ENCODE measurements around the gene ZC3H18. TPM values are rescaled to one million over a fixed set of nuclear protein-coding genes. Genes with fewer than 3 reads are reported as not detected.

The ZC3H18 gene
- total and polyA plus RNA-seq, 12 donors, result 18.3 to 28.7 (median 22.0) TPM

DNA sequence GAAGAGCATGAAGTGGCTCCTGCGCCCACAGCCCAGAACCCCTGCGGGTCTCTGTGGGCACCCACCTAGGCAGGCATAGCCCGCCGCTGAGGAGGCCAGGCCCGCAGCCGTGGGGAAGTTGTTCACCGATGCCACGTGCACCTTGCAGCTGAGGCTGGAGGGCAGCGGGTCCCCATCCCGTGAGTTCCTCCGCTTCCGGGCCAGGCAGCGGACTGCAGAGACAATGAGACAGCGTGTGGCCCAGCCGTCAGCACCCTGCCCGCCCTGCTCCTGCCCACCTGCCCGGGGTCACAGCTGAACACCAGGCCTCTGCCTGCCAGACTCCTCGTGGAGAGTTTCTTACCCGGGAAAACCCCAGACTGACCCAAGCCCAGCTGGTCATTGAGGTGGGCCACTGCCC lies 87.2 kb downstream of the ZC3H18 start:
- ATAC-seq (no peak), DNase-seq (no peak)
- intact Hi-C loops (cut with DNase I), result no loop called here
- Histone ChIP-seq H3K36me3 (peaks cover 0 to 54% (median 14%) of the 10 kb centered on the region in 9 donors), H3K4me3 (no peak overlapping the region), H3K27me3 (no peaks in the 10 kb centered on the region), H3K27ac (no peak overlapping the region), H3K9me3 (no peaks in the 10 kb centered on the region), H3K4me1 (peaks cover 0 to 17% (median 7%) of the 10 kb centered on the region in 9 donors)
- TF ChIP-seq, protein P1, sequence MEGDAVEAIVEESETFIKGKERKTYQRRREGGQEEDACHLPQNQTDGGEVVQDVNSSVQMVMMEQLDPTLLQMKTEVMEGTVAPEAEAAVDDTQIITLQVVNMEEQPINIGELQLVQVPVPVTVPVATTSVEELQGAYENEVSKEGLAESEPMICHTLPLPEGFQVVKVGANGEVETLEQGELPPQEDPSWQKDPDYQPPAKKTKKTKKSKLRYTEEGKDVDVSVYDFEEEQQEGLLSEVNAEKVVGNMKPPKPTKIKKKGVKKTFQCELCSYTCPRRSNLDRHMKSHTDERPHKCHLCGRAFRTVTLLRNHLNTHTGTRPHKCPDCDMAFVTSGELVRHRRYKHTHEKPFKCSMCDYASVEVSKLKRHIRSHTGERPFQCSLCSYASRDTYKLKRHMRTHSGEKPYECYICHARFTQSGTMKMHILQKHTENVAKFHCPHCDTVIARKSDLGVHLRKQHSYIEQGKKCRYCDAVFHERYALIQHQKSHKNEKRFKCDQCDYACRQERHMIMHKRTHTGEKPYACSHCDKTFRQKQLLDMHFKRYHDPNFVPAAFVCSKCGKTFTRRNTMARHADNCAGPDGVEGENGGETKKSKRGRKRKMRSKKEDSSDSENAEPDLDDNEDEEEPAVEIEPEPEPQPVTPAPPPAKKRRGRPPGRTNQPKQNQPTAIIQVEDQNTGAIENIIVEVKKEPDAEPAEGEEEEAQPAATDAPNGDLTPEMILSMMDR (IDR thresholded peaks at IDR 0.05), result no peak
- WGBS, 2 donors, result 93 to 94% methylated on average over 19 of the region's 19 CpGs

DNA sequence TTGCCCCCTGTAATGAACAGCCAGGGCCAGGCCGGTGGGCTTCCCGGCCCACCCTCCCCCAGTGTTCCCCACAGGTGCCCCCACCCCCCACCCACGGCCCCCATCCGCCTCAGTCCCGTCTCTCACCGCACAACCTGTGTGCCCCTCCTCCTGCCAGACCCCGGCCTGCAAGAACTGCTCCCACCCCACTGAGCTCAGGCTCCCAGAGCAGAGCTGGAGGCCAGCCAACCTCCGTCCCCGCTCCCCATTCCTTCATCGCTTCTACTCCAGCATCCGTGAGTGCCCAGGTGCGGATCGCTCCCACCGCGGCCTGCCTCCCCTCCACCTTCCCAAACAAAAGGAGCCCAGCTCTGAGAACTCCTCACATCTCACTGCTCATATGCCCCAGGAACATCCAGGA lies 88.5 kb downstream of the ZC3H18 start:
- ATAC-seq, result no peak
- intact Hi-C loops (cut with DNase I), result no loop called here
- Histone ChIP-seq H3K27me3 (no peaks in the 10 kb centered on the region), H3K27ac (no peak overlapping the region), H3K9me3 (no peaks in the 10 kb centered on the region), H3K4me1 (peaks cover 0 to 21% (median 11%) of the 10 kb centered on the region in 9 donors), H3K36me3 (peaks cover 0 to 41% (median 14%) of the 10 kb centered on the region in 9 donors), H3K4me3 (no peak overlapping the region)
- WGBS, 2 donors, result 87 to 95% methylated on average over 14 to 15 of the region's 15 CpGs
- TF ChIP-seq, protein P1 (IDR thresholded peaks at IDR 0.05), result no peak
- DNase-seq, result no peak

DNA sequence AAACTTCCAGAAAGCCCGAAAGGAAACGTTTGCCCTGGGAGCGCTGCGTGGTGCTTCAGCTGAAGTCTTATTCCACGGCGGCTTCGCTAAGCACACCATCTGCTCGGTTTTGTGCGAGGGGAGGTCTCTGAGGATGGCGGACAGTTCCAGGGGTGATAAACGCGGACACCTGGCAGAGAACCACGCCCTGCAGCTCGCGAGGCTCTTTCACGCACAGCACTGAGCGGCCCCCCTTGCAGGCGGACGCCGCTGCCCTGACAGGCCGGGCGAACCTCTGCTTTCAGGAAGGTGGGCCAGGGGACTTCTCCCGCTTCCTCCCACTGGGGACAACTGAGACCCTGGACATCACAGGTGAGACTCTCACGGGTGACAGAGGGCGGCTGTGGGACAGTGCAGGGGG lies 89.0 kb downstream of the ZC3H18 start:
- ATAC-seq (no peak), DNase-seq (no peak)
- TF ChIP-seq, protein P1 (IDR thresholded peaks at IDR 0.05), result no peak
- H3K27me3 ChIP-seq, result no peaks in the 10 kb centered on the region
- no peak overlapping the region for H3K27ac ChIP-seq
- intact Hi-C loops (cut with DNase I), result no loop called here
- no peak overlapping the region for H3K4me3 ChIP-seq
- 93 to 95% methylated on average over 25 of the region's 25 CpGs for WGBS, 2 donors
- peaks cover 0 to 36% (median 14%) of the 10 kb centered on the region in 9 donors for H3K36me3 ChIP-seq
- no peaks in the 10 kb centered on the region for H3K9me3 ChIP-seq
- H3K4me1 ChIP-seq, result peaks cover 1 to 25% (median 16%) of the 10 kb centered on the region in 9 donors

DNA sequence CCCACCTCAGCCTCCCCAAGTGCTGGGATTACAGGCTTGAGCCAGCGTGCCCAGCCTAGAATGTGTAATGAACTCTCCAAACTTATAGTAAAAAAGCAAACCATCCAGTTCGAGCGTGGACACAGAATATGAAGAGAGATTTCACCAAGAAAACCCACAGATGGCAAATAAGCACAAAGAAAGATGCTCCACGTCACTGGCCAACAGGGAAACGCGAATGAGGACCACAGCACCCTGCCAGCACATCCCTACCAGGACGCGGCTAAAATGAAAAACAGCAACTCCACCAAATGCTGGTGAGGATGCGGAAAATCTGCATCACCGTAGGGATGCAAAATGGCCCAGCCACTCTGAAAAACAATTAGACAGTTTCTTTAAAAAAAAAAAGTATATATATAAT lies 91.3 kb downstream of the ZC3H18 start:
- Histone ChIP-seq H3K36me3 (peaks cover 0 to 14% (median 0%) of the 10 kb centered on the region in 9 donors), H3K4me3 (no peak overlapping the region), H3K9me3 (no peaks in the 10 kb centered on the region), H3K4me1 (peaks cover 2 to 41% (median 30%) of the 10 kb centered on the region in 9 donors), H3K27me3 (no peaks in the 10 kb centered on the region), H3K27ac (no peak overlapping the region)
- ATAC-seq (no peak), DNase-seq (no peak)
- TF ChIP-seq, protein P1 (IDR thresholded peaks at IDR 0.05), result no peak
- intact Hi-C loops (cut with DNase I), result loop anchor here in 2 of 10 donors (5.0 to 10.0 kb wide), 3 partner anchors 41 to 67 kb away; partner anchors contain the start of genes CTU2 (in 1 of the 2) and RNF166 (in 1 of the 2)
- 88 to 89% methylated on average over 10 of the region's 10 CpGs for WGBS, 2 donors
